Measurements from ENCODE around the gene ACVR1B.

The ACVR1B gene

GRCh38 chr12:51944608-51945233 is 6.8 kb upstream of the ACVR1B start:
- DNase-seq: no peak

DNA sequence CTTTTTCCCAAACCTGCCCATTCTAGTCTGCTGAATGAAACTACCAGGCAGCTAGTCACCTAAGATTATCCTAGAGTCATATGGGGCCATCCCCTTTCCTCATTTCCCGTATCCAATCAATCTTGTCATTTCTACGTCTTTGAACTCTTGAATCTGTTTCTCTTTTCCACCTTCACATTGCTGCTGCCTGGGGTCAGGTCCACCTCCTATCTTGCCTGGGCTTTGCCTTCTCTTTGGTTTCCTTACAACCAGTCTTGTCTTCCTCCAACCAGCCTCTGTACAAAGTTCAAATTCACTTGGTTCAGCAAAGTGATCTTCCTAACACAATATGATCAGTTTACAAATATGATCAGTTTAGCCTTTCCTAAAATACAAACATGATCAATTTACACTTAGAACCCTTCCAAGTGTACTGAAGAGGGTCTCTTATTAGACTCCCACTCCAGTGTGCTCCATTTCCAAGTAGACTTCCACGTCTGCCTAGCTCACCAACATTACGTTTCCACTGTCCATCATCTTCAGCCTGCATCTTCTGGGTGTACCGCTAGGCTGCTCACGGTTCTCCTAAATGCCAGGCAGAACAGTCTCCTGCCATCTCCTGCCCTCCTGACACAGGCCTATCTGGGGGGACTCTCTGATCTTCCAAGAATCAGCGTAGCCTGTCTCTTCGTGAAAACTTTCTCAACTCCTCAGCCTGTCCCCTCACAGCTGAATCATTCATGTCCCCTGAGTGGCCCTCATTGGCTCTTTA is 4.1 kb upstream of the ACVR1B start:
- DNase-seq: no peak

GRCh38 chr12:51948066-51948465 is 3.4 kb upstream of the ACVR1B start:
- no peak for DNase-seq

DNA sequence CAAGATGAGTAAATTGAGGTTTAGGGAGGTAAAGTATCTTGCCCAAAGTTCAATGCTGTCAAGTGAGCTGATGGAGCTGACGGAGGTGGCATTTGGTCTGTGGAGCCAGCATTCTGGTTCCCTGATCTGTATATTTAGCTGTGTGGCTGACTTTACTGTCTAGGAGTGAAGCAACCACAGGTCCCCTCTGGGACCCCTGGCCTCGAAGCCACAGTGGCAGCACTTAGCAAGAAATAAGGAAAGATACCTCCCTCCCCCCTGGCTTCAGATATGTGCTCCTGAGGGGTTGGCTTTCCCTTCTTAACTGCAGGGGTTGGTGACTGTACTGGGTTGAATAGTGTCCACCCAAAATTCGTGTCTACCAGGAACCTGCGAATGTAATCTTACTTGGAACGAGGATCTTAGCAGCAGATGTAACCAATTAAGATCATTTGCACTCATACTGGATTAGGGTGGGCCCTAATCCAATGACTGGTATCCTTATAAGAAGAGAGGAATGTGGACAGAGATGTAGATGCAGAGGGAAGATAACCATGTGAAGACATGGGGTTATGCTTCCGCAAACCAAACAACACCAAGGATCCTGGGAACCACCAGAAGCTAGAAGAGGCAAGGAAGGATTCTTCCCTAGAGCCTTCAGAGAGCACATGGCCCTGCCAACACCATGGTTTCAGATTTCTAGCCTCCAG is 2.0 kb upstream of the ACVR1B start:
- DNase-seq: no peak

GRCh38 chr12:51950682-51951198 is 759 bp upstream of the ACVR1B start:
- no peak for DNase-seq

DNA sequence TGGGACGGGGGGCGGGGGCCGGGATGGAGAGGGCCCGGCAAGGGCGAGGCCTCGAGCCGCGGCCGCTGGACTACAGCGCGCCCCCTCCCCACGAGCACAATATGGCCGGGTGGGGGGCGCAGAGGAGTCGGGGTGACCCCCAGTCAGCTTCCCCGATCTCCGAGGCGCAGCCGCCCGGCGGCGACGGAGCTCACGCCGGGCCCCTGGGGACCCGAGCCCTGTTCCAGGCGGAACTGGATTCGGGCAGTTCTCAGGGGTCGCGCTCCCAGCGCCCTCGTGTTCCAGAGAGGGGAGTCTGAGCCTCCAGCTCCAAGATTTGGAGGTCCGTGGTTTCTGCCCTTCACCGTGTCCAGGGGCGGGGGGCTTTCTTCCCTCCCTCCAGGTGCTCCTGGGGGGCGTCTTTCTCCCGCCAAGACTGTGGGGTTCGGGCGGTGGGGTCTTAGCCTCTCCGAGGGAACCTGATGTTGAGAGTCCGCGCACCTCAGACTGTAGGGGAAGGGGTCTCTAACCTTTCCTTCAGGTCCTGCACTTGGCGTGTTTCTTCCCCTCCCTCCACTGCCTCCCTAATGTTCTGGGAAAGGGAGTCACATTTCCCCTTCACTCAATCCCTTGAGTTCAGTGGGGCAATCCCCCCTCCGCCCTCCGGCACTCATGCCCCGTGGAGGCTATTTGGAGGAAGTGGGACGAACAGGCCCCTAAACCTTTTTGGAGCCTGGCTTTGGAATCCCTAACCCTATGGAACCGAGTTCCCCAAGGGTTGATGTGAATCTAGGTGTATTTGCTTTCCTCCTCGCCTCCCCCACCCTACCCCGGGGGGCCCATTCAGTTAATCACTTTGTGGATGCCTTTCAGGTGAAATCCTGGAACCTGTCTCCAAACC is 584 bp downstream of the ACVR1B start:
- DNase-seq: no peak

- no peak for DNase-seq
Observed at GRCh38 chr12:51953089-51953488, 1.6 kb downstream of the ACVR1B start.

DNA sequence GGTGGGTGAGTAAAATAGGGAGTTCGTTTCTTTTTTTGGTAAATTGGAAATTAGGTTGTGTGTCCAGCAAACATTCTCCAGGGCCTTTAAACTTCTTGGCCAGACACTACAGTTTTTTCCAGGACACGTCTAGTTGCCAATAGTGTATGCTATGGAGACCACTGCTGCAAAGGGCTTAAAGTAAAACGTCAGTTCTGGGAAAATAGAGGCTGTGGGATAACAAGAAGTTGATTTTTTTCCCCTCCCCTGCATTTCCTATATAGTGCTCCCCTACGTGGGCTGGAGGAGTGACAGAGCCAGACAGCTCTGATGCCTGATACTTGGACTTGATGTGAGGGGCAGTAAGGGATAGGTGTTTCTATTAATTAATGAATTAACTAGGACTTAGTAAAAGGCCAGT is 2.4 kb downstream of the ACVR1B start:
- no peak for DNase-seq

GRCh38 chr12:51954561-51955361 is 3.3 kb downstream of the ACVR1B start:
- DNase-seq: peak; percentile 44

DNA sequence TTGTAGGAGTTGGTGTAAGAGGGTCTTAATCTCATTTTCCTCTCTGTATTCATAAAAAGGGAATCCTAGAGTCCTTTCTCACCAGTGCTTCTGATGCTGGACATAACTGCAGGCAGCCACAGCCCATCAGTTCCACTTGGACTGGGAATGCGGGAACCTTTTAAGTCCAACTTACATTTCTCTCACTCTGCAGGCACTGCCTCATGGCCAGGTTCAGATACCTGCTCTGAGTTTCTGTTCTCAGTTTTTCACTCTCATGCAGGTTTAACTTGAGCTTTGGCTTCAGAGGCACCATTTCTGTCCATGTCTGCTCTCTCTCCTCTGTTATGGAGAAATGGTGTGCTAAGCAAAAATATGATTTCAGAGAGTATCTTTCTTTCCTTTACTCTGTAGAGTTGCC is 4.2 kb downstream of the ACVR1B start:
- DNase-seq: no peak

GRCh38 chr12:51958542-51958941 is 7.0 kb downstream of the ACVR1B start:
- no peak for DNase-seq

DNA sequence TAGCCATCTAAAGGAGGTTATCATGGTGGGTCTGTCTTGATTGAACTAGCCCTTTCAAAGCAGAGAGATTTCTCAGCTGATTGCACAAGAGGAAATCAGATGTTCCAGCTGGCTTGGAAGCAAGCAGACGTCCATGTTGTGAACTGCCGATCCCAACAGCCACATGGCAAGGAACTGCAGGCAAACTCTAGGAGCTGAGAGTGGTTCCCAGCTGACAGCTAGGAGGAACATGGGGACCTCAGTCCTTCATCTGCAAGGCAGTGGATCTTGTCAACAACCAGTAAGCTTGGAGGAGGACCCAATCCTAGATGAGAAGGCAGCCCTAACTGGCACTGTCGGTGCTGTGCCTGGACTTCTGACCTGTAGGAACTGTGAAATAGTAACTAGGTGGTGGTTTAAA is 7.7 kb downstream of the ACVR1B start:
- DNase-seq: no peak

DNA sequence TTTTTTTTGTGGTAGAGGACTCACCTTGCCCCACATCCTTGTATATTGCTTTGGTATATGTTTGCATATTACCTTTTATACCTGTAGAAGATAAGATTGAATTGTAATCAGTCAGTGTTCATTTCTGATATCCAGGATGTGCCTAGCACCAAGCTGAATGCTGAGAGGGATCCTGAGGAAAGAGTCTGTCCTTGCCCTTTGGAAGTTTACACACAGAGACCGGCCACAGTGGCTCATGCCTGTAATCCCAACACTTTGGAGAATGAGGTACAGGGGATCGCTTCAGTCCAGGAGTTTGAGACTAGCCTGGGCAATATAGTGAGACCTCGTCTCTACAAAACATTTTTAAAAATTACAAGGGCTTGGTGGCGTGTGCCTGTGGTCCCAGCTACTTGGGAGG is 8.4 kb downstream of the ACVR1B start:
- DNase-seq: no peak

GRCh38 chr12:51960488-51960887 is 9.0 kb downstream of the ACVR1B start:
- no peak for DNase-seq

DNA sequence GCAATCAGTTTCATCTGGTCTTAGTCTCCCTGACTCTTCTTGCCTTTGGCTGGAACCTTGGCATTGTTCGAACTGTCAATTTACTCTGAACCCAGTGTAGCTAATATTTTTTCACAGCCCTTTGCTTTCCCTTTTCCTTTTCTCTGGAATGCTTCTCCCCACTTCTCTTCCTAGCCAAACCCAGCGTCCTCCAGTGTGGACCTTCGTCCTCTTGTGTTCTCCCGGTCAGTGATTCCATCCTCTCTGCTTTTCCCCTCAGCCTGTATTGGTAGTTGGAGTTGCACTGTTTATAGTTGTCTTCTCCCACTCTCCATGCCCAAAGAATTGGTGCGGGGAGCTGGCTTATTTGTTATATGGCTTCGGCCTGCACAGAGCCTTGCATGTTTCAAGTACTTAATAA is 9.4 kb downstream of the ACVR1B start:
- no peak for DNase-seq

- no peak for DNase-seq
Observed at GRCh38 chr12:51961834-51962233, 10.3 kb downstream of the ACVR1B start.

DNA sequence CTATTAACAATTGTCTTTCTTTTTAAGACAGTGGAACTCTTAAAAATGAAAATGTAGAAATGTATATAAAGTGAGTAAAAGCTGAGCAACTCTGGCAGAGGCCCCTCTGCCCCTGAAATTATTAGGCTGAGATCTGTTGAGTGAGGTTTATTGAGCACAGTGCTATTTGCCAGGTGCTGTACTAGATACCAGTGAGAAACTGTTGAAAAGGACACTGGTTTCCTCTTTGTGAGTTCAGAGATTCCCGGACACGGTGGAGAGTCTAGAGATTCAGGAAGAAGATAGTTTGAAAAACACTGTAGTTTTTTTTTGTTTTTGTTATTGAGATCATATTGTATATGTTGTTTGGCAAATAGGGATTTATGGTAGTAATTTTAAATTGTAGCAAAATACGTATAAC is 11.2 kb downstream of the ACVR1B start:
- DNase-seq: no peak

GRCh38 chr12:51963477-51963876 is 12.0 kb downstream of the ACVR1B start:
- DNase-seq: no peak

GRCh38 chr12:51969643-51970042 is 18.1 kb downstream of the ACVR1B start:
- DNase-seq: no peak

- no peak for DNase-seq
Observed at GRCh38 chr12:51970904-51971646, 19.6 kb downstream of the ACVR1B start.

GRCh38 chr12:51971679-51972421 is 20.4 kb downstream of the ACVR1B start:
- DNase-seq: no peak

Measured in NCI-H2029 treated with DMSO at 0.1 percent for 48 hours (cell line).